ENCODE data around the gene CD300H.

- TF ChIP-seq CTCF (conservative IDR thresholded peaks at IDR 0.05; ENCODE audit: low read depth, low read length) (no peak), EZH2 (IDR thresholded peaks at IDR 0.05; ENCODE audit: borderline replicate concordance, low read depth, low read length, poor library complexity, severe bottlenecking) (no peak)
These were observed 23.9 kb downstream of the CD300H start for GRCh38 chr17:74543406-74543805.
